ENCODE data around the gene PCDHA11. TPM values are rescaled to one million over a fixed set of nuclear protein-coding genes. Genes with fewer than 3 reads are reported as not detected.

Gene PCDHA11, protein sequence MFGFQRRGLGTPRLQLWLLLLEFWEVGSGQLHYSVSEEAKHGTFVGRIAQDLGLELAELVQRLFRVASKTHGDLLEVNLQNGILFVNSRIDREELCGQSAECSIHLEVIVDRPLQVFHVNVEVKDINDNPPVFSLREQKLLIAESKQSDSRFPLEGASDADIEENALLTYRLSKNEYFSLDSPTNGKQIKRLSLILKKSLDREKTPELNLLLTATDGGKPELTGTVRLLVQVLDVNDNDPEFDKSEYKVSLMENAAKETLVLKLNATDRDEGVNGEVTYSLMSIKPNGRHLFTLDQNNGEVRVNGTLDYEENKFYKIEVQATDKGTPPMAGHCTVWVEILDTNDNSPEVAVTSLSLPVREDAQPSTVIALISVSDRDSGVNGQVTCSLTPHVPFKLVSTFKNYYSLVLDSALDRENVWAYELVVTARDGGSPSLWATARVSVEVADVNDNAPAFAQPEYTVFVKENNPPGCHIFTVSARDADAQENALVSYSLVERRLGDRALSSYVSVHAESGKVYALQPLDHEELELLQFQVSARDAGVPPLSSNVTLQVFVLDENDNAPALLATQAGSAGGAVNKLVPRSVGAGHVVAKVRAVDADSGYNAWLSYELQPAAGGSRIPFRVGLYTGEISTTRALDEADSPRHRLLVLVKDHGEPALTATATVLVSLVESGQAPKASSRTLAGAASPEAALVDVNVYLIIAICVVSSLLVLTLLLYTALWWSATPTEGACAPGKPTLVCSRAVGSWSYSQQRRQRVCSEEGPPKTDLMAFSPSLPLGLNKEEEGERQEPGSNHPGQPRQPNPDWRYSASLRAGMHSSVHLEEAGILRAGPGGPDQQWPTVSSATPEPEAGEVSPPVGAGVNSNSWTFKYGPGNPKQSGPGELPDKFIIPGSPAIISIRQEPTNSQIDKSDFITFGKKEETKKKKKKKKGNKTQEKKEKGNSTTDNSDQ
- 0.06 to 0.96 TPM (median 0.11 TPM) in 5 replicates for total RNA-seq (2022; extraction: Qiagen RNA extraction; ENCODE audit: low read depth)

DNA sequence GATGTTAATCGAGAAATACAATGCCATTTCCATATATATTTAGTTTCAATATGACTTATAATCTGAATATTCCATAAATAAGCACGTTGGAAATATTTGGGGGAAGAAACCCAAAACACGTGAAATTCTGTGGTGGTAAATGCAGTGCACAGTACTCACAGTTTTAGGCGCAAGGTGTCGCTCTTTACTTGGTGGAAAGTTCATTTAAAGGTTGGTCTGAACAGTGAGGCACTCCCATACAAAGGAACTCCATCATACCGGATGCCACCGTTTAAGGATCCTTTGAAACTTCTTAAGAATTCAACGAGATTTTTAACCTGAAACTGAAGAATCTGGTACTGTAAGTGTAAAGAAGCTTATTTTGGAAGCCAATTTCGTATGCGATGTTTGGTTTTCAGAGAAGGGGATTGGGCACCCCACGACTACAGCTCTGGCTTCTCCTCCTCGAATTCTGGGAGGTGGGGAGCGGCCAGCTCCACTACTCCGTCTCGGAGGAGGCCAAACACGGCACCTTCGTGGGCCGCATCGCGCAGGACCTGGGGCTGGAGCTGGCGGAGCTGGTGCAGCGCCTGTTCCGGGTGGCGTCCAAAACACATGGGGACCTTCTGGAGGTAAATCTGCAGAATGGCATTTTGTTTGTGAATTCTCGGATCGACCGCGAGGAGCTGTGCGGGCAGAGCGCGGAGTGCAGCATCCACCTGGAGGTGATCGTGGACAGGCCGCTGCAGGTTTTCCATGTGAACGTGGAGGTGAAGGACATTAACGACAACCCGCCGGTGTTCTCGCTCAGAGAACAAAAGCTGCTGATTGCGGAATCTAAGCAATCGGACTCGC, at the start of gene PCDHA11:
PCDHA11 (plus strand) TSS at position 237 of the 834 bp plus-strand sequence; CDS start at position 384, 147 bp downstream.

GRCh38 chr5:140821375-140822280, 47.1 kb upstream of the PCDHA11 start, which contains the start of gene PCDHA5:
TSS of gene PCDHA5 (plus strand) at chr5:140821613.

DNA sequence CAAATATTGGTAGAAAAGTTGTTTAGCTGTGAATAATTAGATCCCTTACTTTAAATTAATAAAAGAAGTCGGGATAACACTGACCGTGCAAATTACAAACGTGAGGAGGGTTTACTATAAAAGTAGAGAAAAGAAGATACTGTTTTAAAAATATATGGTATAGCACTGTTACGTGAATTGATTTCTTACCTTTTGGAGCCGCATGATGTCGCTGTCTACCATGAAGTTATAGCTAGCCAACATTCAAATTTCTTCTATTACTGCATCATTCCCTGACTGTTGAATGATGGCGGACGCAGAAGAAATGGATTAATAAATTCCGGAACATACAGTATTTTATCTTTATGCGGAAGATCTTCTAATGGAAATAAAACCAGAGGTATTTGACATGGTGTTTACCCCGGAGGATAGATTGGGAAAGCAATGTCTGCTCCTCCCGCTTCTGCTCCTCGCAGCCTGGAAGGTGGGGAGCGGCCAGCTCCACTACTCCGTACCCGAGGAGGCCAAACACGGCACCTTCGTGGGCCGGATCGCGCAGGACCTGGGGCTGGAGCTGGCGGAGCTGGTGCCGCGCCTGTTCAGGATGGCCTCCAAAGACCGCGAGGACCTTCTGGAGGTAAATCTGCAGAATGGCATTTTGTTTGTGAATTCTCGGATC, 40.9 kb upstream of the PCDHA11 start, which contains the start of gene PCDHA6:
PCDHA6 (plus strand) TSS at position 257 of the 658 bp plus-strand sequence; CDS start at position 389, 132 bp downstream.

GRCh38 chr5:140833993-140834392, 34.8 kb upstream of the PCDHA11 start, which contains the start of gene PCDHA7:
TSS of gene PCDHA7 (plus strand) at chr5:140834269. CDS start at chr5:140834384, 115 bp downstream.

DNA sequence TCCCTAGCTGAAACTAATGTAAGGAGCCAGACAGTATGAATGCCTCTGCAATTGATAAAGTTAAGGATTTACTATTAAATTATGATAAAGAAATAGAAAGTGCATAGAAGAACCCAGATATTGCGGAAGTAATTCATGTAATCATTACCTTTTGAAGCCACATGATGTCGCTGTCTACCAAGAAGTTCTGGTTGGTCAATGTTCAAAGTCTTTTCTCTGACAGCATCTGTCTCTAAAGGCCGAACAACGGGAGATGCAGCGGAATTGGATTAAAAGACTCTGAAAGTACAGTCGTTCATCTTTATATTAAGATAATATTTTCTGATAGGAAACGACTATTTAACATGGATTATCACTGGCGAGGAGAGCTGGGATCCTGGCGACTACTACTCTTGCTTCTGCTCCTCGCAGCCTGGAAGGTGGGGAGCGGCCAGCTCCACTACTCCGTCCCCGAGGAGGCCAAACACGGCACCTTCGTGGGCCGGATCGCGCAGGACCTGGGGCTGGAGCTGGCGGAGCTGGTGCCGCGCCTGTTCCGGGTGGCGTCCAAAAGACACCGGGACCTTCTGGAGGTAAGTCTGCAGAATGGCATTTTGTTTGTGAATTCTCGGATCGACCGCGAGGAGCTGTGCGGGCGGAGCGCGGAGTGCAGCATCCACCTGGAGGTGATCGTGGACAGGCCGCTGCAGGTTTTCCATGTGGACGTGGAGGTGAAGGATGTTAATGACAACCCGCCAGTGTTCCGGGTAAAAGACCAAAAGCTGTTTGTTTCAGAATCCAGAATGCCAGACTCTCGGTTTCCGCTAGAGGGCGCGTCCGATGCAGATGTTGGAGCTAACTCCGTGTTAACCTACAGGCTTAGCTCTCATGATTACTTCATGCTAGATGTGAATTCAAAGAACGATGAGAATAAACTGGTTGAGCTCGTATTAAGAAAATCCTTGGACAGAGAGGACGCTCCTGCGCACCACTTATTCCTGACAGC, 27.5 kb upstream of the PCDHA11 start, which contains the start of gene PCDHA8:
PCDHA8 (plus strand) TSS at position 210 of the 985 bp plus-strand sequence; CDS start at position 345, 135 bp downstream.

DNA sequence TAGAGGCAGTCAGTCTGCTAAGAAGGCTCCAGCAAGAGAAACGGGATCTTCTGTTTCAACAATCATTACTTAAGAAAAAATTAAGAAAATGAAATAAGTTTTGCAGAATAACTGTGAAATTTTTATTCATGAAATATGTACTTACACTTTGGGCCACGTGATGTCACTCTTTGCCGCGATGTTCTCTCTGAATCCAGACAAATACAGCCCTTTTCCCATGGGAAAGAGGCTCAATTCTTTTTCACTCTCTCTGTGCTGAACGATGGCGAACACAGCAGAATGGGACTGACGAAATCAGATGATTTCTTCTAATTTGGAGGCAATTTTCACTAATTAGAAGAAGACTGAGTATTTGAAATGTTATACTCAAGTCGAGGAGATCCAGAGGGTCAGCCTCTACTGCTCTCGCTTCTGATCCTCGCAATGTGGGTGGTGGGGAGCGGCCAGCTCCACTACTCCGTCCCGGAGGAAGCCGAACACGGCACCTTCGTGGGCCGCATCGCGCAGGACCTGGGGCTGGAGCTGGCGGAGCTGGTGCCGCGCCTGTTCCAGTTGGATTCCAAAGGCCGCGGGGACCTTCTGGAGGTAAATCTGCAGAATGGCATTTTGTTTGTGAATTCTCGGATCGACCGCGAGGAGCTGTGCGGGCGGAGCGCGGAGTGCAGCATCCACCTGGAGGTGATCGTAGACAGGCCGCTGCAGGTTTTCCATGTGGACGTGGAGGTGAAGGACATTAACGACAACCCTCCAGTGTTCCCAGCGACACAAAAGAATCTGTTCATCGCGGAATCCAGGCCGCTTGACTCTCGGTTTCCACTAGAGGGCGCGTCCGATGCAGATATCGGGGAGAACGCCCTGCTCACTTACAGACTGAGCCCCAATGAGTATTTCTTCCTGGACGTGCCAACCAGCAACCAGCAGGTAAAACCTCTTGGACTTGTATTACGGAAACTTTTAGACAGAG, 20.3 kb upstream of the PCDHA11 start, which contains the start of gene PCDHA9:
PCDHA9 (plus strand) TSS at position 244 of the 964 bp plus-strand sequence; CDS start at position 358, 114 bp downstream.

GRCh38 chr5:140855772-140856674, 12.7 kb upstream of the PCDHA11 start, which contains the start of gene PCDHA10:
TSS of gene PCDHA10 (plus strand) at chr5:140855897. CDS start at chr5:140856049, 152 bp downstream.

DNA sequence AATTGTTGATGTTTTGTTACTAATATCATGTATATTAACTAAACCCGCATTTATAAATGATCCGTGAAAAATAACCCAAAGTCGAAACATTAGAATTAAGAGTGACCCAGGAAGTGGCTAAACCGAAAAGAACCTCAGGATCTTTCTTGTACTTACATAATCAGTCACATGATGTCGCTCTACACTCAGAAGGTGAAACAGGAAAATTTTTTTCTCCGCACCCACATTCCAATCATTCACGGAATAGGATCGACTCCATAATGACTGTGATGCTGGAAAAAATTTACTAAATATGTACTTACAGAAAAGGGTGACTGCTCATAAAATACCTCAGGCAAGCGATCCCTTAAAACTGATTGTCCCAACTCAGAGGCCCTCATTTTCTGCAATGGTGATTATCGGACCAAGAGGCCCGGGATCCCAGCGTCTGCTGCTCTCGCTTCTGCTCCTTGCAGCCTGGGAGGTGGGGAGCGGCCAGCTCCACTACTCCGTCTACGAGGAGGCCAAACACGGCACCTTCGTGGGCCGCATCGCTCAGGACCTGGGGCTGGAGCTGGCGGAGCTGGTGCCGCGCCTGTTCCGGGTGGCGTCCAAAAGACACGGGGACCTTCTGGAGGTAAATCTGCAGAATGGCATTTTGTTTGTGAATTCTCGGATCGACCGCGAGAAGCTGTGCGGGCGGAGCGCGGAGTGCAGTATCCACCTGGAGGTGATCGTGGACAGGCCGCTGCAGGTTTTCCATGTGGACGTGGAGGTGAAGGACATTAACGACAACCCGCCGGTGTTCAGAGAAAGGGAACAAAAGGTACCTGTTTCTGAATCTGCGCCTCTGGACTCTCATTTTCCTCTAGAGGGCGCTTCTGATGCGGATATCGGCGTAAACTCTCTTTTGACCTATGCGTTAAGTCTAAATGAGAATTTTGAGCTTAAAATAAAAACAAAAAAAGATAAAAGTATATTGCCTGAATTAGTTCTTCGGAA, 6.6 kb downstream of the PCDHA11 start, which contains the start of gene PCDHA12:
PCDHA12 (plus strand) TSS at position 224 of the 981 bp plus-strand sequence; CDS start at position 389, 165 bp downstream.

GRCh38 chr5:140881889-140882590, 13.3 kb downstream of the PCDHA11 start, which contains the start of gene PCDHA13:
TSS of gene PCDHA13 (plus strand) at chr5:140882124. CDS start at chr5:140882269, 145 bp downstream.

Other genes starting within 250 kb of the PCDHA11 start
- 3.0 to 4.8 TPM (median 4.6 TPM) in 5 replicates for gene CD14, start 235.8 kb upstream of the PCDHA11 start, total RNA-seq (2022; extraction: Qiagen RNA extraction; ENCODE audit: low read depth)
- 9.1 to 14.6 TPM (median 12.8 TPM) in 5 replicates for gene TMCO6, start 229.5 kb upstream of the PCDHA11 start, total RNA-seq (2022; extraction: Qiagen RNA extraction; ENCODE audit: low read depth)
- 110 to 128 TPM (median 113 TPM) in 5 replicates for gene NDUFA2, start 221.3 kb upstream of the PCDHA11 start, total RNA-seq (2022; extraction: Qiagen RNA extraction; ENCODE audit: low read depth)
- gene IK, start 221.1 kb upstream of the PCDHA11 start, total RNA-seq (2022; extraction: Qiagen RNA extraction; ENCODE audit: low read depth): 82.9 to 107 TPM (median 88.8 TPM) in 5 replicates
- gene WDR55, start 204.1 kb upstream of the PCDHA11 start, total RNA-seq (2022; extraction: Qiagen RNA extraction; ENCODE audit: low read depth): 27.1 to 30.4 TPM (median 30.0 TPM) in 5 replicates
- 0.37 to 0.97 TPM (median 0.64 TPM) in 5 replicates for gene DND1, start 195.4 kb upstream of the PCDHA11 start, total RNA-seq (2022; extraction: Qiagen RNA extraction; ENCODE audit: low read depth)
- gene HARS1, start 177.6 kb upstream of the PCDHA11 start, total RNA-seq (2022; extraction: Qiagen RNA extraction; ENCODE audit: low read depth): 73.2 to 85.5 TPM (median 78.1 TPM) in 5 replicates
- 33.2 to 42.4 TPM (median 37.4 TPM) in 5 replicates for gene HARS2, start 177.5 kb upstream of the PCDHA11 start, total RNA-seq (2022; extraction: Qiagen RNA extraction; ENCODE audit: low read depth)
- 80.6 to 110 TPM (median 84.5 TPM) in 5 replicates for gene ZMAT2, start 168.5 kb upstream of the PCDHA11 start, total RNA-seq (2022; extraction: Qiagen RNA extraction; ENCODE audit: low read depth)
- 0.09 to 0.18 TPM (median 0.15 TPM) in 5 replicates for gene PCDHA1, start 82.8 kb upstream of the PCDHA11 start, total RNA-seq (2022; extraction: Qiagen RNA extraction; ENCODE audit: low read depth)
- 0.06 to 0.10 TPM (median 0.07 TPM) in 3 of 5 replicates, not detected in the others for gene PCDHA2, start 74.1 kb upstream of the PCDHA11 start, total RNA-seq (2022; extraction: Qiagen RNA extraction; ENCODE audit: low read depth)
- gene PCDHA3, start 67.9 kb upstream of the PCDHA11 start, total RNA-seq (2022; extraction: Qiagen RNA extraction; ENCODE audit: low read depth): 0.78 to 1.3 TPM (median 0.88 TPM) in 5 replicates
- 1.6 to 2.2 TPM (median 2.0 TPM) in 5 replicates for gene PCDHA4, start 61.9 kb upstream of the PCDHA11 start, total RNA-seq (2022; extraction: Qiagen RNA extraction; ENCODE audit: low read depth)
- gene PCDHA5, start 47.3 kb upstream of the PCDHA11 start, total RNA-seq (2022; extraction: Qiagen RNA extraction; ENCODE audit: low read depth): 0.50 to 0.74 TPM (median 0.70 TPM) in 5 replicates
- 0.05 to 0.09 TPM (median 0.08 TPM) in 3 of 5 replicates, not detected in the others for gene PCDHA6, start 41.0 kb upstream of the PCDHA11 start, total RNA-seq (2022; extraction: Qiagen RNA extraction; ENCODE audit: low read depth)
- 0.08 to 0.13 TPM (median 0.10 TPM) in 5 replicates for gene PCDHA7, start 34.7 kb upstream of the PCDHA11 start, total RNA-seq (2022; extraction: Qiagen RNA extraction; ENCODE audit: low read depth)
- gene PCDHA8, start 27.8 kb upstream of the PCDHA11 start, total RNA-seq (2022; extraction: Qiagen RNA extraction; ENCODE audit: low read depth): 0.03 to 0.11 TPM in 2 of 5 replicates, not detected in the others
- gene PCDHA9, start 20.6 kb upstream of the PCDHA11 start, total RNA-seq (2022; extraction: Qiagen RNA extraction; ENCODE audit: low read depth): 0.02 to 0.07 TPM in 2 of 5 replicates, not detected in the others
- 0.03 to 0.05 TPM (median 0.04 TPM) in 4 of 5 replicates, not detected in the other for gene PCDHA10, start 13.1 kb upstream of the PCDHA11 start, total RNA-seq (2022; extraction: Qiagen RNA extraction; ENCODE audit: low read depth)
- 2.5 to 3.4 TPM (median 3.1 TPM) in 5 replicates for gene PCDHA12, start 6.4 kb downstream of the PCDHA11 start, total RNA-seq (2022; extraction: Qiagen RNA extraction; ENCODE audit: low read depth)
- gene PCDHA13, start 13.2 kb downstream of the PCDHA11 start, total RNA-seq (2022; extraction: Qiagen RNA extraction; ENCODE audit: low read depth): 0.07 to 0.17 TPM (median 0.10 TPM) in 5 replicates
- 2.4 to 3.3 TPM (median 3.0 TPM) in 5 replicates for gene PCDHAC1, start 57.3 kb downstream of the PCDHA11 start, total RNA-seq (2022; extraction: Qiagen RNA extraction; ENCODE audit: low read depth)
- 4.0 to 5.0 TPM (median 4.4 TPM) in 5 replicates for gene PCDHAC2, start 97.5 kb downstream of the PCDHA11 start, total RNA-seq (2022; extraction: Qiagen RNA extraction; ENCODE audit: low read depth)
- not detected in 5 replicates for gene PCDHB1, start 182.4 kb downstream of the PCDHA11 start, total RNA-seq (2022; extraction: Qiagen RNA extraction; ENCODE audit: low read depth)
- 3.3 to 4.1 TPM (median 3.4 TPM) in 5 replicates for gene PCDHB2, start 225.7 kb downstream of the PCDHA11 start, total RNA-seq (2022; extraction: Qiagen RNA extraction; ENCODE audit: low read depth)
- 0.05 TPM in 1 of 5 replicates, not detected in the others for gene PCDHB3, start 231.5 kb downstream of the PCDHA11 start, total RNA-seq (2022; extraction: Qiagen RNA extraction; ENCODE audit: low read depth)